ENCODE results near the gene TMEM203. TPM values are rescaled to one million over a fixed set of nuclear protein-coding genes. Genes with fewer than 3 reads are reported as not detected.

The TMEM203 gene
- total RNA-seq, 1 donor from 2014 or later: 23.5 TPM

Other genes with a start within 250 kb of the TMEM203 start
- gene PTGDS, start 228.1 kb downstream of the TMEM203 start, total RNA-seq: 0.43 and 2.8 TPM in 2 replicates
- under 0.01 TPM in 1 of 2 replicates, not detected in the other for gene LCNL1, start 222.7 kb downstream of the TMEM203 start, total RNA-seq
- 8.0 and 9.2 TPM in 2 replicates for gene PAXX, start 213.2 kb downstream of the TMEM203 start, total RNA-seq
- not detected in 2 replicates for gene CLIC3, start 209.1 kb downstream of the TMEM203 start, total RNA-seq
- gene ABCA2, start 177.4 kb downstream of the TMEM203 start, total RNA-seq: 4.8 and 6.8 TPM in 2 replicates
- gene FUT7, start 173.6 kb downstream of the TMEM203 start, total RNA-seq: not detected in 2 replicates
- 4.8 and 8.2 TPM in 2 replicates for gene NPDC1, start 159.5 kb downstream of the TMEM203 start, total RNA-seq
- gene ENTPD2, start 151.6 kb downstream of the TMEM203 start, total RNA-seq: not detected in 2 replicates
- gene SAPCD2, start 135.1 kb downstream of the TMEM203 start, total RNA-seq: 2.0 and 2.5 TPM in 2 replicates
- gene UAP1L1, start 128.1 kb downstream of the TMEM203 start, total RNA-seq: 19.7 and 21.1 TPM in 2 replicates
- gene MAN1B1, start 118.7 kb downstream of the TMEM203 start, total RNA-seq: 54.2 and 55.7 TPM in 2 replicates
- gene DPP7, start 90.9 kb downstream of the TMEM203 start, total RNA-seq: 77.3 and 94.1 TPM in 2 replicates
- under 0.01 TPM in 1 of 2 replicates, not detected in the other for gene GRIN1, start 66.5 kb downstream of the TMEM203 start, total RNA-seq
- gene LRRC26, start 35.6 kb downstream of the TMEM203 start, total RNA-seq: not detected in 2 replicates
- gene TMEM210, start 33.6 kb downstream of the TMEM203 start, total RNA-seq: 0.09 TPM in 1 of 2 replicates, not detected in the other
- 19.9 and 20.9 TPM in 2 replicates for gene ANAPC2, start 17.1 kb downstream of the TMEM203 start, total RNA-seq
- 81.8 and 83.4 TPM in 2 replicates for gene SSNA1, start 17.0 kb downstream of the TMEM203 start, total RNA-seq
- 2.3 and 3.4 TPM in 2 replicates for gene TPRN, start 4.9 kb downstream of the TMEM203 start, total RNA-seq
- 2.1 and 2.2 TPM in 2 replicates for gene NDOR1, start 52 bp upstream of the TMEM203 start, total RNA-seq
- gene RNF208, start 16.6 kb upstream of the TMEM203 start, total RNA-seq: 0.09 and 0.11 TPM in 2 replicates
- gene CYSRT1, start 19.5 kb upstream of the TMEM203 start, total RNA-seq: 0.22 and 0.26 TPM in 2 replicates
- not detected in 2 replicates for gene RNF224, start 21.9 kb upstream of the TMEM203 start, total RNA-seq
- not detected in 2 replicates for gene SLC34A3, start 25.3 kb upstream of the TMEM203 start, total RNA-seq
- 76.1 and 80.8 TPM in 2 replicates for gene TUBB4B, start 35.6 kb upstream of the TMEM203 start, total RNA-seq
- 0.54 TPM in 1 of 2 replicates, not detected in the other for gene STPG3, start 45.6 kb upstream of the TMEM203 start, total RNA-seq
- 51.5 and 52.8 TPM in 2 replicates for gene NELFB, start 49.7 kb upstream of the TMEM203 start, total RNA-seq
- gene TOR4A, start 72.1 kb upstream of the TMEM203 start, total RNA-seq: 24.7 and 25.0 TPM in 2 replicates
- gene NRARP, start 96.6 kb upstream of the TMEM203 start, total RNA-seq: 23.0 and 41.4 TPM in 2 replicates
- gene EXD3, start 217.5 kb upstream of the TMEM203 start, total RNA-seq: 13.8 and 14.6 TPM in 2 replicates
- 0.95 and 2.3 TPM in 2 replicates for gene NOXA1, start 217.7 kb upstream of the TMEM203 start, total RNA-seq
- 0.17 and 0.33 TPM in 2 replicates for gene ENTPD8, start 235.7 kb upstream of the TMEM203 start, total RNA-seq

Measured in dermis lymphatic vessel endothelial cell (primary cell).